CD4-positive, alpha-beta T cell treated with Interleukin-21 for 1 hour (primary cell): Measurements from ENCODE around the gene MCIDAS.

Experiments
- DNase-seq: peaks from one replicate; pipeline ENCODE4 v3.0.0-alpha.2; 2020

Gene MCIDAS

DNA sequence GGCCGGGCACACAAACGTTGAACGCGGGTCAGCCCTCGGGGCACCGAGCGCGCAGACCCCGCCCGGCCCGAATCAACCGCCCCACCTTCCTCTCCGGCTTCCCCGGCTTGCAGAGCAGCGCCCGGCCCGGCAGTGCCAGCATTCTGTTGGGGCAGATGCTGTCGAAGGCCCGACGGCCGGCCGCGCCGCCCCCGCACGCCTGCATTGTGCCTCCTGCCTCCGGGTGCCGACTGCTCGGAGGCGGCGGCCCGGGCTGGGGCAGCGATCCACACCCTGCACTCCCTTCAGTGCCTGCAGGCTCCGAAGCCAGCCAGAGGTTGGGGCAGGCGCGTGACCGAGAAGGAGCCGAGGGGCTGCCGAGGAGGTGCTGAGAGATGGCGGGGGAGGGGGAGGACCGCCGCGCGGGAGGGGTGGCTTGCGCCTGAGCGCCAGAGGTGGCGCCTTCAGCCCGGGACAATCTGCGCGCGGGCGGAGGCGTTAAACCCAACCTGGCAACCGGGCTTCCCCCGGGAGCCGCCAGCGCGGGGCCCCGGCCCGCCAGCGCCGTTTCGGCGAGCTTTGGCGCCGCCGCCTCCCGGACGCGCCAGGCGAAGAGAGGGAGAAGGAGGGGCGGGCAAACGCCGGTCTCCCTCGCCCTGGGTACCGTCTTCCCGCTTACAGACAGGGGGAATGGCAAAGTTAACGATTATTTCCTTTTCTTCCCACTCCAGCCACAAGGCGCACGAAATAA is at the start of gene MCIDAS:
MCIDAS (minus strand) TSS at position 382 of the 730 bp plus-strand sequence; CDS start at position 205, 177 bp downstream.
- peak; percentile 47 for DNase-seq

DNA sequence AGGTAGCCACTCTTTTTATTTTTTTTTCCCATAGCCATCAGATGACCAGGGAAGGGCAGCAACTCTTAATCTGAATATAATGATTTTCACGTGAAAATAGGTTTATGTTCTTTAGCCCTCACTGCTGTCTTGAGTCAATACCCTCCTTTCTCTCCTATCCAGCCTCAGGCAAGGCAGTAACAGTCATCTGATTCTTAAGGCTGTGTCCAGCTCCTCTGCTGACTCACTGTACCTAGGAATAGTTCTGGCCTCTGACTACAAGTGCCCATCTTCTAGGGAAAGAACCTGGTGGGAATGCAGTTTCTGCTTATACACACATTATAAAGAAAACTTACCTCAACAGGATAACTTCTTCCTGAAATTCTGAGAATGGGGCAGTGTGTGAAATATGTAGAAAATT is 49.7 kb upstream of the MCIDAS start:
- DNase-seq: no peak

DNA sequence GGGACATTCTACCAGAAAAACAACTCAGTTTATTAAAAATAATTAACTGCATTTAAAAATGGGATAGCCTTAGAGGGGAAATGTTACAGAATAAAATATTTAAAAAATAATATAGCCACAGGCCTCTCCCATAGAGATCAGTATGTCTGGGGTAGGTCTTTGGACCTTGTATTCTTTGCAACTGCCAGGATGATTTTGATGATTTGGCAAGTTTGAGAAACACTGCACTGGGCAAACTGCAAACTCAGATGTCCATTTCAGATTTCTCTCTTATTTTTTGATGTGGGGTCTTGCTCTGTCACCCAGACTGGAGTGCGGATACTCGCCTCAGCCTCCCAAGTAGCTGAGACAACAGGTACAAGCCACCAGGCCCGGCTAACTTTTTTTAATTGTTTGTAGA is 31.2 kb upstream of the MCIDAS start:
- no peak for DNase-seq

DNA sequence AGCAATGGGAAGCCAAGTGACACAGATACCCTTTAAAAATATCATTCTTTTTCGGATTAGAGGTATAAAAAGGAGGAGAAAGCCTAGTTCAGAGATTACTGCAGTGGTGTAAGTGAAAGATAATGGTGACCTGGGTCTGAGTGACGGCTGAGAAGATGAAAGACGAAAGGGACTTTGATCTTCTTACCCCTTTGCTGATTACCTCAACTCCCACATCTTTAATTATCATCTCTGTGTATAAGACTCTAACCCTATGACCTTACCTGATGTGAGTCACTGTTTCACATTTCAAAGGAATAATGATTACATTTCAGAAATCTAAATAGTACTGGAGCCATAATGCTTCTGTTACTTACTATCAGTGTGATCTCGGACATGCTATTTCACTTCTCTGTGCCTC is 27.7 kb upstream of the MCIDAS start:
- DNase-seq: no peak

DNA sequence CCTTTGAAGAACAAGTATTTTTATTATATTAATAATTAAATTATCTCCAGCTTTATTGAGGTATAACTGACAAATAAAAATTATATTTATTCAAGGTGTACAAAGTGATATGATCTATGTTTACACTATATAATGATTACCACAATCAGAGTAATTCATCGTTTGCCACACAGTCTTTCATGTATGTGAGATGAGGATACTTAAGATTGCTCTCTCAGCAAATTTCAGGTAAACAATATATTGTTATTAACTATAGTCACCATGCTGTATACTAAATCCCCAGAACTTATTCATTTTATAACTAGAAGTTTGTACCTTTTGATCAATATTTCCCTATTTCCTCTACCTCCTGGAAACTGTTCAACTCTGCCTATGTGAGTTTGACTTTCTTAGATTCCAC is 22.9 kb upstream of the MCIDAS start:
- DNase-seq: no peak

DNA sequence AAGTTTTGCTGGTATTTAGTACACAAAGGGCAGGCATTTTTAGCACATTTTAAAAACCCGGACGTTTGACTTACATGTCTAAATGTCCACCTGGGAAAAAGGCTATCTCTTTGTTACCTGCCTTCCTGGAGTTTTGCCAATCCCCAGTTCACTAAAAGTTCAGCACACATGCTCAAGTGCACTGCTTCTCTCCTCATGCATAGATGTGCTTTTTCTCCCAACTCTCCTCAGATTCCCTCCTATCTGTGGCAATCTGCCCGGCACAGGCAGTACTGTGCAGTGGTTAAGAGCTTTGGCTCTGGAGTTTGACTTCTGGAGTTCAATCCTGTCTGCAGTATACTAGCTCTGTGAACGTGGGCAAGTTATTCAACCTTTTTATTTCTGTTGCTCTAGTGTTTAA is 14.6 kb upstream of the MCIDAS start:
- DNase-seq: no peak

DNA sequence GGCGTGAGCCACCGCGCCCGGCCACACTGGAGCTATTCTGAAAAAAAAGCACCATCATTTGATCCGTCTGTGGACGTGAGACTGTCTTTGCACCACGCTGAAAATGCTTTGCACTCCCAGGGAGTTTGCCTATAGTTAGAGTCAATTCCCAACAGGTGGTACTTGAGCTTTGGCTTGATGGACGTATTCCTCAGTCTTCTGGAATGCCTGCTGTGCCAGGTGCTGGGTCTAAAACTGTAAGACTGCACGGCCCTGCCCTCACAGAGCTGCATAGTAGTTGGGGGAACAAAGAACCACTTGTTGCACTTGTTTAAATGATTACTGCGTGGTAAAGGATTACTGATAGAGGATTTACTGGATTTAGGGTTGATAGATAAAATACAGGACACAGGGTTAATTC is 9.7 kb upstream of the MCIDAS start:
- DNase-seq: no peak

DNA sequence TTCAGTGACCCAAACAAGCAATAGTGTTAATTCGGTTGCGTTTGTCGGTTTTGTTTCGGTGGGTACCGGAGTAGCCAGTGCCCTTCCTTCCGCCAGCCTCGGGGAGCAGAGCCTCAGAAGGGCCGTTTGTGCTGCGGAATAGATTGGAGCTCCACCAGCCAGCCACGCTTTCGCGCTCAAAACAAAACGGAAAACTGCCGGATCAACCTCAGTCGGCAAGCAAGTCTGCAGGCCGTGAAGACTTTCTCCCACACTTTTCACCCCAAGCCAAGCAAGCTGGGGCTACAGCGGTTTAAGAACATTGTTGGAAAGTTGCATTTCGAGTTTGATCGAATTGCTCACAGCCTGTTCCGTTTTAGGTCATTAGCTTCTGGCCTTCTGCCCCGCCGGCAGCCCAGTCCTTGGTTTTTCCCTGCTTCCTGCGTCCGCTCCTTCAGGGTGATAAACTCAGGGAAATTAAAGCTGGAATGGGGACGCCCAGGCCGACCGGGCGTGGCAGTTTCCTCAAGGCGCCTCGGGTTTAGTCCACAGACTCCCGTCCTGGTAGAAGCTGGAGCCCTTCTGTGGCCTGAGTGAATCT is 7.1 kb upstream of the MCIDAS start:
- no peak for DNase-seq

DNA sequence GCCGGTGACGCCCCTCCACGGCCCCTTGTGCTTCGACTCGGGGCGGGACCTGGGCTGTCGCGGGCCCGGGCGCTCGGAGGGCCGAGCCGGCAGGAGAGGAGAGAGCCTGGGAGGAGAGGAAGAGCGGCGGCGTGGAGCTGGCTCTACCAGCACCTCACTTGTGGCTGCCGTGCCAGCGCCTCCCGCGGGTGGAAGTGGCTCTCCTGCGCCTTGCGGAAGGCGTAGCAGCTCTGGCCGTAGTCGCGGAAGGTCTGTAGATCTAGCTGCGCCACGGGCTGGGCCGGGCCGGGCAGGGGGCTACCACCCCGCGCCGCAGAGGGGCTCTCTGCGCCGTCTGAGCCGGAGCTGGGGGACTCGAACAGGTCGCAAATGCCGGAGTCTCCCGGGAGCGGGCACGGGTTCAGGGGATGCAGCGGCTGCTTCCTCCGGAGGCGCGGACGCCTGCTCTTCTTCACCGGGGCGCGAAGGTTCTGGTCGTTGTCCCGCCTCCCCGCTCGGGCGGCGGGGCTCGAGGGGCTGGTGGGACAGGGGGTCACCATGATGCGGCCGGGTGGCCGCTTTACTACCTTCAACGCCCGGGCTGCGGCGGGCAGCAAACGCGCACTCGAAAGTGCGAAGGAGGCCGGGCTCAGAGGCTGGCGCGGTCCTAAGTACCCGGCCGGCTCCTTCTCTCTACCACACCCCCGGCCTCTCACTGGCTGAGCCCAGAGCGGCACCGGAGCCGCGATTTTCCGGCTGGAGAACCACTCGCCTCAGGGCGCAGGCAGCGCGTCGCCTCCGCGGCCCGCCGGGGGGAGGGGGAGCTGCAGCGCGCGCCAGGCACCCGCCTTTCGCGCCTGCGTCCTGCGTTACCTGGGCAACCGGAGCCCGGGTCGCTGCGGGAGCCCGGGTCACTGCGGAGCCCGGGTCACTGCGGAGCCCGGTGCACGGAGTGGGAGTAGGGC is 6.1 kb upstream of the MCIDAS start, which contains the start of gene CCNO:
CCNO (minus strand) TSS at position 624 of the 944 bp plus-strand sequence; CDS start at position 539, 85 bp downstream.
- peak; percentile 68 for DNase-seq

DNA sequence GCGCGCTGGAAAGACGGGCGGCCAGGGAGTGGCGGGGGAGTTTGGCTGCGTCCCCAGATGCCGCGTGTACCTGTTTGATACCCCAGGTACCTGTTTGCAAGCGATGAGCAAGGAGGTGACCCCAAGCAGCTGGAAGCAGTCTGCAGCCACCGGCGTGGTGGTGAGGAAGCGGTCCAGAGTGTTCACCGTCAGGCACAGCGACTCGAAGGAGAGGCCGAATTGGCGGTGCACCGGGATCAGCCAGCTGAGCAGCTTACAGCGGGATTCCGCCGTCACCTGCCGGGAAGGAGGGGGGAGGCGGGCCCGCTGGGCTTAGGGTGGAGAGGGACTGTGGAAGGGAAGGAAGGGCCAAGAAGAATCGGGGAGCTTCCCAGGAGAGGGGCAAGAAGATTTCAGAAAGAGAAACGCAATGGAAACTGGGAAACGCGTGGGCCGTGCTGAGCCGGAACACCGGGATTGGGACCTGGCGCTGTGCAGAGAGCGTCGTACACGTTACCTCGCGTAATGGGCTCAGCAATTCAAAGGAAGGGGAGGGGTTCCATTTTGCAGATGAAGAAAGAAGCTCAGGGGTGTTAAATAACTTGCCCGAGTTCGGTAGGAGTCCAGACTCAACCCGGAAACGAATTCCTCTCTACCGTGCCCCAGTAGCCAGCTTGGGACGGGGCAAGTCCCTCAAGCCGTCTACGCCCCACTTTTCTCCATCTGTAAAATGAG is 5.3 kb upstream of the MCIDAS start:
- no peak for DNase-seq

DNA sequence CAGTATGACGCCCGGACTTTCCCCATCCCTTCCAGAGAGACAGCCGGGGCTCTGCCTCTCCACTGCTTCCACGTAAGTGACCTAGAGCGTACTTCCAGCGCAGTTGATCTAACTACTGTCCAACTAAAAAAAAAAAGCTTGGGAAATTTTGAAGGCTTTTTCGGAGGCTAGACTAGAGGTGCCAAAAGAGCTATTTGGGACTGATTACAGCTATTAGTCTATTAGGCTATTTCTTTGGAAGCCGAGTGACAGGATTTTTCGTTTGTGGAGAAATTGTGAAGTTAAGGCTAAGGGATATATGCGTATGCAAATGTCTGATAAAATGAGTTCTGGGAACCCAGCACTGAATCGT is 4.8 kb upstream of the MCIDAS start:
- no peak for DNase-seq

DNA sequence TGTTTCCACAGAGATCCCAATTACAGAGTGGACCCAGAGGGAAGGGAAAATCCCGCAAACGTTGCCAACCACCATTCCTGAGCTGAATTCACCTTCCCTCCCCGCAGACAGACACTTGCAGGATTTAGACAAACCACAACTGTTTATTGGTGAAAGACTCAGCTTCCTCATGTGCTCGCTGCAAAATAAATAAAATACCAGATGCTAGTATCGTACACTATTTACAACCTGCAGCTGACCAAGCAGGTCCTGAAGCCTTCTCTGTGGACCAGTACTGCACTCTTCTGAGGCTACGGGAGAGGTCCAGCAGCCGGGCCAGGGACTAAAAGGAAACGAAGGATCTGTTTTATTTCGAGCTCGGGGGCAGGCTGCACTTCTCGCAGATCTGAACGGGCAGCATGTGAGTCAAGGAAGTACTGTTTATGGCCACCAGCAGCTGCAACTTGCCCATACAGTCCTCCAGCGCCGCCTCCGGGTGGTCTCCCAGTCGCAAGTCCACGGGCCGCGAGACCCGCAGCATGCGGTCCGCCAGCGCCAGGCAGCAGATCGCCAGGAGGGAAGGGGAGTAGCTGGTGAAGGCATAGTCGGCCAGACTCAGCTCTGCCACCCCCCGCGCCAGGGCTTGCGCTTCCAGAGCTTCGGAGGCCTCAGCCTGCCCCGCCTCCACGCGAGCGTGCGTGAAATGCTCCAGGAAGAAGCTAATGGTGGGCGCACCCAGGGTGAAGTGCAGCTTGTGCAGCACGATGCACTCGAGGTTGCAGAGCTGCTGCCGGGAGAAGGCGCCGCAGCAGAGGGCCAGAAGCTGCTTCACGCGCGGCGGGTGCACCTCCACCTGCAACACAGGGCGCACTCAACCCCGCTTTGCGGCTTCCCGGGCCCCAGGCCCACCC is 4.2 kb upstream of the MCIDAS start:
- no peak for DNase-seq

DNA sequence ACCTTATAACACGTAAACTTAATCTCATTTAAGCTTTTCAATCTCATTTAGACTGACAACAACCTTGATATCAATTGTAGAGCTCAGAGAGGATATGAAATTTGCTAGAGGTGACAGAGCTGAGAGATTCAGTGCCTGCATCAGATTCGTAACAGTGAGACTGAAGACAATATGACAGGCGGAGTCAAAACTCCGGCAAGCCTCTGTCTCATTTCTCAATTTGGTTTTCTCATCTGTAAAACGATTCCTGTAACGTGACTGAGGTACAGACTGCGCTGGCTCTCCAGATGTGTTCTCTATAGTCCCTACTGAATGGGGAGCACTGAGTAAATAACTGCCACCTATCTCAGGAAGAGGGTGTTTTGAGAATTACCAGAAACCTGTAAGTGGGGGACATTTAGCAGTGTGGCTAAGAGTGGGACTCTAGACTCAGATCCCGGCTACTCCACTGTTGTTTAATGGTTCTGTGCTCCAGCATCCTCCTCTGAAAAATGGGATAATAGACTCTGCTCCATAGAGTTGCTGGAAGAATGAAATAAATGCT is 3.0 kb upstream of the MCIDAS start:
- no peak for DNase-seq

DNA sequence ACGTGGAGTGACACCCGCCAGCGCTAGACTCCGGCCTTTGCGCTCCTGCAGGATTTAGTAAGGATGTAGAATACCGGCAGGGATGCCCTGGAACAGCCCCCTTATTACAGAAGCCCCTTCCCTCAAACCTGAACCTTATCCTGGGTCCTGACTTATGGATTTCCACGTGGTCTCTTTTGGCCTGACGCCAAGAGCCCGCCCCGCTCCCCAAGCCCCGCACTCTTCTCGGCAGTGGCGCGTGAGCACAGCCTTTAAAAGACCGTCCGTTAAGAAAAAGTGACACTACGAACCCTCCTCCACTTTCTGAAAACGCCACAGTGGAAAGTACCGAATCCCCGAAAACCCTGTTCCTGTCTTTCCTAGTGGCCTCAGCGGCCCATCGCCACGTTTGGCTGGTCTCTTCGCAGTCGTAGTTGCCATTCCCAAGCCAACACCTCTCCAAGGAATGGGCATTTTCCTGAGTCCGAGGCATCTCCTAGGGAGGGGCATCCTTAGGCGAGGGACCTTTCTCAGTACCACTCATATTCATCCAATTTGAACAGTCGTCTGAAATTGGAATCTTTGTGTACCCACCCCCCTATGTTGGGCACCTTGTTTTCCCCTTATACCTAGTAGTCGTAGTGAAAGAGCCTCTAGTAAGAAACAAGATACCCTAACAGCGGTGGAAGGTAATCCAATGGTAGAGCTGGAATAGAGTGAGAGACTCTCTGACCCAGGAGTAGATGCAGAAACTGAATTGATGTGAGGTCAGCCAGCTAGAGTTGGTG is 732 bp upstream of the MCIDAS start:
- DNase-seq: no peak

DNA sequence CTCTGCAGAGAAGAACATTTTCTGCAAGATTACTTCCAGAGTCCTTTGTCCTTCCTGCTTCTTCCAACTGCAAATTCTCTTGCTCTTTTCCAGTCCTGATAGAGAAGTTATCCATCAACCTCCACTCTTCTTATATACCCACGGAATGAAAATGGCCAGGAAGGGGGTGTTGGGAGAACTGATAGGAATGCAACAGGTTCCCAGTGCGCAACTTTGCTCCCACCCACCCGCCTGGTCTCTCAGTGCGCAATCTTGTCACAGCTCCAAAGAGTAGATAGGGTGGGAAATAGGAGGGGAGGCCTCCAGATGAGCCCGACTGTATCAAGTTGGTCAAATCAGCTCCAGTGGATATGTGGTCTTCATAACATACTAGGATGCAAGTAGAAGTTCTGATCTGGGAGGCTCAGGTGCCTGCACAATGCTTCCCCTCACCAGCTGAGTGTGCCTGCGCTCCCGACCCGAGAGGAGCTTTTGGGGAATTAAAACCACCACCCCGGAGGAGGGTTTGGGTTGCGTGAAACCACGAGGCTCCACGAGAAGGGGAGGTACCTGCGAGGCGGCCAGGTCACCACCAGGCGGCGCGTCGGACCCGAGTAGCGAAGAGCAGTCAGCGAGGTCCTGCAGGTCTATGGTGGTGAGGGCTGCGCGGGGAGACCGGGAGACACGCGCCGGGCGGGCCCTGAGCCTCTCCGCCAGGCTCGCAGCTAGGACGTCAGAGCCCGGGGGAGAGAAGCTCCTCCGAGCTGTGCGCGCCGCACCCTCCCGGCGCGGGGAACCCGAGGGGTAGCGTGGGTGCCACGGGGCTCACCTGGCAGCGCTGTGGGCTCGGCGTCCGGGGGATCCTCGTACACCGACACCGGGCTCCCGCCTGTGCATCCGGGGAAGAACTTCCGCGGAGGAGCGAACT is 835 bp downstream of the MCIDAS start:
- DNase-seq: no peak

DNA sequence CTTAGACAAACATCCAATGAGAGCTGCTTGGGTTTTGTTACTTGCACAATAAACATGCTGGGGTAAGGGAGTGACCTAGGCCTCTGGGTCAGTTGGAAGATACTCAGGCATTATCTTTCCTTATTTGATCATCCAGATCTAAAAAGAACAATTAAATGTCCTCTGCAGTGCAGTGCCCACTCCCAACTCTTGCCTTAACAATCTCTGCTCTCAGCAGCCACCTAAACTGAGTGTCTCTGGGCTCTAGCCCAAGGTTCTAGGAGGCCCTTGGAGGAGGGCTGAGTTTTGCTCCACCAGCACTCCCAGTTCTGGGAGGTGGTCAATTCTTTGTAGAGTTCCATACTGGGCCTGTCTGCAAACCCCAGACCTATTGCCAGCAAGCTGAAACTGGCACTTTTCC is 1.8 kb downstream of the MCIDAS start:
- no peak for DNase-seq

DNA sequence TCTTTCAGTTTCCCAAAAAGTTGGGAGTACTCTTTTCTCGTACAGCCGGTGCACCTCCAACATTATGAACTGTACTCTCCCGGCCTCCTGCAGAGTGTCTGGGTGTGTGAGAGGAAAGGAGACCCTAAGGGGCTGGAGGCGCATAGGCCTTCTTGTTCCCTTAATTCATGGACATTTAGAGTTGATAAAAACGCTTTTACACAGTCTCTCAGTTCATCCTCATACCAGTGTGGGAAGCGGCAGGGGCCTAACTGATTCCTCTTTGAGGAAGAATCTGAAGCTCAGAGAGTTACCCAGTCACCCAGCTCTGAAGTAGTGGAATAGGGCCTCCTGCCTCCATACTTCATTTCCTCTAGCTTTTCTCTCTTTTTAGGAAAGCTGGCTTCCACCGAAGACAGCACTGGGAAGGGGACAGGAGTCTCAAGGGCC is 3.3 kb downstream of the MCIDAS start:
- DNase-seq: no peak

DNA sequence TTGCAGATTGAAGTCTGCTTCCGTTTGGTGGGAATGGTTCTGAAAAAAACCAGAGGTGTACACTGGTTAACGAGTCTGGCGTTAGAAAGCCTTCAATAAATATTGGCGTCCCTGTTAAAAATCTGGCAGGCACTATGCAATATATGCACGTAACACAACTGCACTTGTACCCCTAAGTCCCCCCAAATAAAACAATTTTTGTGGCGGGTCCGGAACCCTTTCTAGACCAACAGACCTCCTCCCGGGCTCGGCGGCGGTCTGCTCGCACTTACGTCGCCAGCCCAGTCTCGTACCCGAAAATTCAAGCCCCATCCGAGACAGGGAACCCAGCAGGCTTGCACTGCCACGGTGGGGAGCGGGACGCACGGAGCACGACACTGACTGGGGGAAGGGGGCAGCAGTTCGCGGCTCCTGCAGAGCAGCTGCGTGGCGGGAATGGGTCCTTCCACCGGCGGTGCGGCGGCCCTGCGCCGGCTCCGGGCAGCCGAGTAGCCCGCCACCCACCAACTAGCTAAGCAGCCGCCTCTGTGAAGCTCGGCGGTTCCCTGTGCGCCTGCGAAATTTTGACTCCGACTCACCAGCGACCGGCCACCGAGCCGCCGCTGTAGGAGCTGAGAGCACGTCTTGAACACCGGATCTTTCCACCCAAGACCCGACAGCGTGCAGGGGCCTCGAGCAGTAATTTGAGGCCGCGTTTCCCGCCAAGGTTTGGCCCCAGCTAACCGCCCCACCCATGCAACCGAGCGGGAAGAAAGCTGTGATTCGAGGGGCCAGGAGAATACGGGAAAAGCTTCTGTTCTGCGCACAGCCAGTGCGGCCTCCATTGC is 3.9 kb downstream of the MCIDAS start:
- no peak for DNase-seq
